ENCODE measurements around the gene SPON1.
"Not testable (repeated sequence)": the region's sequence is repeated elsewhere in the genome, so short reads cannot be mapped to it uniquely, and the experiment has no call there.

The SPON1 gene

DNA sequence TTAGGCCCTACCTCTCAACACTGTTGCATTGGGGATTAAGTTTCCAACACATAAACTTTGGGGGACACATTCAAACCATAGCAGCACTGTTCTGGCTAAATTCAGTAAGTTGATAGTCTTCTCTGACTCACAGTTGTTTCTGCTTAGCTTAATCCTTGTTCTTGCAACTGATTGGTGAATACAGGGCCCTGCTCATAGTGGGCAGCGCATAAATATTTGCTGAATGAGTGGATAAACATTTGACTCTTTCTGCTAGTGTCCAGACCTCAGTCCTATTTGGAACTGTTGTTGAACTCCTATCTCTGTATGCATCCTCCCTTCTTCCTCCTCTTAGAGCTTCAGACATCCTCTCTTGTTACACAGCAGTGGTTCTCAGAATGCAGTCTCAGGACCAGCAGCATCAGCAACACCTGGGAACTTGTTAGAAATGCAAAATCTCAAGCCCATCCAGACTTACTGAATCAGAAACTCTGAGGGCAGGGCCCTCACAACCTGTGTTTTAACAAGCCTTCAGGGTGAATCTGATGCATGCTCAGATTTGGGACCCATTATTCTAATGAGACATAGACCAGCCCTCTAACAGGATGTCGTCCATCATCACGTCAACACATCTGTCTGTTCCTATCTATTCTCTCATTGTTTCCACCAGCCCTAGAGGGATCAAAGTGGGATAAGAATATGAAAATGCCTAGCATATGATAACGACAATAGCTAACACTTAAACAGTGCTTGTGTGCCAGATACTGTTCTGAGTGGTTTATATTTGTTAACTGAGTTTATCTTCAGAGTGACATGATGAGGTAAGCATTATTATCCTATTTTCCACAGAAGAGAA, 22.3 kb downstream of the SPON1 start:
- DNase-seq (ENCODE audit: low read depth) = no peak

DNA sequence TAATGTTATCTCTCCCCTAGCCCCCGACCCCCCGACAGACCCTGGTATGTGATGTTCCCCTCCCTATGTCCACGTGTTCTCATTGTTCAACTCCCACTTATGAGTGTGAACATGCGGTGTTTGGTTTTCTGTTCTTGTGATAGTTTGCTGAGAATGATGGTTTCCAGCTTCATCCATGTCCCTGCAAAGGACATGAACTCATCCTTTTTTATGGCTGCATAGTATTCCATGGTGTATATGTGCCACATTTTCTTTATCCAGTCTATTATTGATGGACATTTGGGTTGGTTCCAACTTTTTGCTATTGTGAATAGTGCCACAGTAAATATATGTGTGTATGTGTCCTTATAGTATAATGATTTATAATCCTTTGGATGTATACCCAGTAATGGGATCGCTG, 24.2 kb downstream of the SPON1 start:
- DNase-seq (ENCODE audit: low read depth) = not testable (repeated sequence)

DNA sequence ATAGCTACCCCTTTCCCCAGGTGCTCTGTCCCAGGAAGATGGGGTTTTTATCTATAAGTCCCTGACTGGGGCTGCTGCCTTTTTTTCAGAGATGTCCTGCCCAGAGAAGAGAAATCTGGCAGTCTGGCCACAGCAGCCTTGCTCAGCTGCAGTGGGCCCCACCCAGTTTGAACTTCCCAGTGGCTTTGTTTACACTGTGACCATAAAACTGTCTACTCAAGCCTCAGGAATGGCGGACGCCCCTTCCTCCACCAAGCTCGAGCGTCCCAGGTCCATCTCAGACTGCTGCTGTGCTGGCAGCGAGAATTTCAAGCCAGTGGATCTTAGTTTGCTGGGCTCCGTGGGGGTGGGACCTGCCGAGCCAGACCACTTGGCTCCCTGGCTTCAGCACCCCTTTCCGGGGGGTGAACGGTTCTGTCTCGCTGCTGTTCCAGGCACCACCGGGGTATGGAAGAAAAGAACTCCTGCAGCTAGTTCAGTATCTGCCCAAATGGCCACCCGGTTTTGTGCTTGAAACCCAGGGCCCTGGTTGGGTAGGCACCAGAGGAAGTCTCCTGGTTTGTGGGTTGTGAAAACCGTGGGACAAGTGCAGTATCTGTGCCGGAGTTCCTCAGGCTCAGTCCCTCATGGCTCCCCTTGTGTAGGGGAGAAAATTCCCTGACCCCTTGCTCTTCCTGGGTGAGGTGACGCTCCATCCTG, 29.8 kb downstream of the SPON1 start:
- not testable (repeated sequence) for DNase-seq (ENCODE audit: low read depth)

DNA sequence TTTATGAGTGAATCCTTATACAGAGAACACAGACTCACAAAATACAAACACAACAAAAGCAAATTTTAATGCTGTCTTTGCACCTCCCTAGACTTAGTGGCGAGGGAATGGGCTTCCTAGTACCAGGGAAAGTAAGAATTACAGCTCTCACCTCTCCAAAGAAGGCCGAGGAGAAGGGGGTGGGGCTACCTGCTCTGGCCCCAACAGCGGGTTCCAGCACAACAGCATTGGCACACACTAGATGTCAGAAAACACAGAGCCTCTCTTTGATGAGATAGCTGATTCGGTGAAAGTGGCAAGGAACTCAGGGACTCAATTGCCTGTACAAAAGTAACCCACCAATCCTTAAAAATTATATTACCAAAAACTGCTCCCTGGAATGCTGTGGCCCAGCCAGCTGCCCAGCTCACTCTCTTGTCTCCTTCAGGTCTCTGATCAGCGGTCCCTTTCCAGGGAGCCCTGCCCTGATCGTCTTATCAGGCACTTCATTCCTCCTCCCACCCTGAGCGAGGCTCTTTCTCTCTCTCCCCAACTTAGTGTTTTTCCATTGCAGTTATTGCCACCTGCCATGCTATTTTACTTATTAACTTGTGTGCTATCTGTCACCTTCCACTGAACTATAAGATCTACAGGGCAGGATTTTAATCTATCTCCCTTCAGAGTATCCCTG, 30.7 kb downstream of the SPON1 start:
- no peak for DNase-seq (ENCODE audit: low read depth)

DNA sequence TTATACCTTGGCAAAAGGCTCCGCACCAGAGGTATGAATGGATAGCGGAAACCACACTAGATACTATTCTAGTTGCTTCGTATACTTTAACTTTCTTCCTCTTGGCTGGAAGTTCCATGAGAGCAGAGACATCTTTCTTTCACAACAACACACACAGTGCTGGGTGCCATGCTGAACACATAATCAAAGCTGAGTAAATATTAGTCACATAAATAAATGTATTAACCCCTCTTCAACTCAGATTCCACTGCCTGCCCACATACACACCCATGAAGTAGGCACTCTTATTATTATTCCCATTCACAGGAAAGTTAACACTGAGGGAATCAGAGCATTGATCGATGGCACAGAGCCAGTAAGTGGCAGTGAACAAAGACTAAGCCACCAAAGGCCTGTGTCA, 35.4 kb downstream of the SPON1 start:
- DNase-seq (ENCODE audit: low read depth) = no peak

DNA sequence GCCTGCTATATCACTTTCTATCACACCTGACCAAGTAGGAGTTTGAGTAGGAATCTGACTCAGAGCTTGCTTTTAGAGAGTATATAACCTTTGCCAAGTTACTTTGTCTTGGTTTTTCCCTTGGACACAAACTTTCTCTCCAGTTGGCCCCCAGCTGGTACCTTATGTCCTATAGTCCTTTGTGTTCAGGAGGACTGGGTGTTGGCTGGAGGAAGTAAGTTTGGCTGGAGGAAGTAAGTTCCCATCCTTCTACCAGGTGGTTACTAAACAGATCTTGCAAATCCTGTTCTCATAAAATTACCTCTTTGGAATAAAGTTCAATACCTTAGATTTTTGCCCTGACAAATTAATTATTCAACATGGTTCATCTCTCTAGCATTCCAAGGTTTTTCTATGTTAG, 37.2 kb downstream of the SPON1 start:
- no peak for DNase-seq (ENCODE audit: low read depth)

DNA sequence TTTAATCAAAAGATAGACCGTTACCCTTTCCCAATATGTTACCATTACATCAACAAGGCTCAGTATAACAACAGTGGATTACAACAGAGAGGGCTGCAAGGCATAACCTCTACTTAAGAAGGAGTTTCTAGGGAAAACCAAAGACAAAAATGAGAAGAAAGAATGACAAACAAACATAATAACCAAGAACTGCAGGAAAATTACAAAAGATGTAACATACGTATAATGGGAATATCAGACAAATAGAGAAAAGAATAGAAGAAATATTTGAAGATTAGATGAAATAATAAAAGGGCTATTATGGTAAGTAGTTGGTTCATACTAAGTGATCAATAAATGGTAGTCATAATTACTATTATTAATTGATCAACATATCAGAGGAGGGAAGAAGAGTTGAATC, 39.1 kb downstream of the SPON1 start:
- DNase-seq (ENCODE audit: low read depth) = no peak

DNA sequence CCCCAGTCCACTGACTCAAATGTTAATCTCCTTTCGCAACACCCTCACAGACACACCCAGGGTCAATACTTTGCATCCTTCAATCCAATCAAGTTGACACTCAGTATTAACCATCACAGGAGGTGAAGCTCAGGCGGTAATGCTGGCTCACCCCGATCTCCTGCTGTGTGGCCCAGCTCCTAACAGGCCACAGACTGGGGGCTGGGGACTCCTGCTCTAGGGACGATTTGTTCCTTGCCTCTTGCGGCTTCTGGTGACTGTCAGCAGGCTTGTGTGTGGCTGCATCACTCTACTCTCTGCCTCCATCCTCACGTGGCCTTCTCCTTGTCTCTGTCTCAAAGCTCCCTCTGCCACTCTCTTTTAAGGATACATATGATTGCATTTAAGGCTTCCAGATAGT, 45.0 kb downstream of the SPON1 start:
- no peak for DNase-seq (ENCODE audit: low read depth)

DNA sequence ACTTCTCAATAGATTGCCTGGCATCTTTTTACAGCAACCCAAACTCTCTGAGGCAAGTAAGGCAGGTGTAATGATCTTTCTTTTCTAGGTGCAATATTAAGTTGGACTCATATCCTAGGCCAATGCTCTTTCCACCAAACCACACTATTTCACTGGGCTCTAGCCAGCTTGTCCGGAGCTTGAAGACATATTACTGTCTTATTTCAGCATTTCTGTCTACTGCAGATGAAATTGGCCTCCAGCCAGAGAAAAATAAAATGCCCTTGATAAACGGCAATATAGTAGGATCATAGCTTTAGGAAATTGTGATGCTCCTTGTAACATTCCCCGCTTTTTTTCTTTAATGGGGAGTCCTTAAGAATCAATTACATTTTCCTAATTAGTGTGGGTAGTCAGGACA, 48.1 kb downstream of the SPON1 start:
- DNase-seq (ENCODE audit: low read depth) = no peak

DNA sequence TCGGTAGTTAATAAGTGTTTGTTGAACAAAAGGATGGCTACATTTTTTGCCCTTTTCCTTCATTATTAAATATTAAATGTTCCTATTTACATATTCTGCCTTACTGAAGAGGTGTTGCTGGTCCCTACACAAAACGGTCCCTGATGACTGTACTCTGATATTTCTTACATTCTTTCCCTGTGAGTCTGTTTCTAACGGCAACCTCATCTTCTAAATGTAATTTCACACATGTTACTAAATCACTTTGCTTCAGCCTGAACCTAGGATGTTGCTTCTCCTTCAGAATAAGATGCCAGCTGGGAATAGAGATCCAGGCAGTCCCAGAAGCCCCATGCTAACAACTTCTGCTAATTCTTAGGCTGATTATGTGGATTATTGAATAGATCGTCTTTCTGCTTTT, 50.3 kb downstream of the SPON1 start:
- DNase-seq (ENCODE audit: low read depth) = no peak

DNA sequence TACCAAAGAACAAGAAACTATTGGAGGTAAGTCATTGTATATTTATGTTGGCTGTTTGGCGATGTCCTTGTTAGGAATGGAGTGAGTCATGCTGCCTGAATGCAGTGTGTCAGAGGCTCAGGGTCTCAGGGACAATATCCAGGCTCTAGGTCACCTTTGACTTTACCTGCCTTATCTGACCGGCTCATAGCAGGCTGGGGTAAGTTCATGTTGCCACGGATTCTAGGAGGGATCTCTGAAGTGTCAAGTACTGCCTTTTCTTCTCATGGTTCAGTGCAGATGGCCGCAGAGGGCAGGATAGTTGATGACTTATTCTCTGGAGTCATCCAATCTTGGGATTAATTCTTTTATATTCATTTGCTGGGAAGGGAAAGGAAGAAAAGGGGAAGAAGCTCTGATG, 53.2 kb downstream of the SPON1 start:
- no peak for DNase-seq (ENCODE audit: low read depth)

DNA sequence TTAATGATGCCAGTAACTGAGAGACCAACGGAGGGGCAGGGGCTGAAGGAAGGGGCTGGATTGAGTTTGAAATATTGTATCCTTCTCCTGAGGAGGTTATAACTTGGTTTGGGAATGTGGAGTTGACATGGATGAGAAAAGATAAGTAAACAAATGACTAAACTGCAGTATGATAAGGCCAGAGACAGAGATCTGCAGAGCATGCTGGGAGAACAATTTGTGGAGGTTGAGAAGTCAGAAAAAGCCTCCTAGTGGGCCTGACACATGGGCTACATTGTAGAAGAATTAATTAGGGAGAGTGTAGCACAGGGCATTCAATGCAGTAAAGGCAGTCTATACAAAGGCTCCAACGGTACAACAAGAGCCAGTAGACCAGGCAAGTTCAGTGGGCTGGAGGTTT, 55.9 kb downstream of the SPON1 start:
- no peak for DNase-seq (ENCODE audit: low read depth)

DNA sequence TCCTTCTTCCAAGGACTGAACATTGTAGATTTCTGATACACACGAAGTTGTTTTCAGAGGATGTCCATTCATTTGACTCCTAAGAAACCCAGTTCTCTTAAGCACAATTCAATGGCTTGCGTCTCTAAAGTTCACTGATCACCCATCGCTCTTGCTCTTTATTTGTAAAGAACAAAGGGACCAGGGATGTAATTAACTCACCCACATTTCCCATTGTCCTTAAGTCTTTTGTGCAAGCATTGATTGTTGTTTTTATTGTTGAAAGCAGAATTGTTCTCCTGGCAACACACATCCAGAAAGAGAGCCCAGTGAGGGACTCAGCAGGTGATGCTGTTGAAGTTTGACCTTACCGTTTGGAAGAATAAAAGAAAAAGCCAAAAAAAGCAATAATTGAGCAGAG, 59.2 kb downstream of the SPON1 start:
- no peak for DNase-seq (ENCODE audit: low read depth)

DNA sequence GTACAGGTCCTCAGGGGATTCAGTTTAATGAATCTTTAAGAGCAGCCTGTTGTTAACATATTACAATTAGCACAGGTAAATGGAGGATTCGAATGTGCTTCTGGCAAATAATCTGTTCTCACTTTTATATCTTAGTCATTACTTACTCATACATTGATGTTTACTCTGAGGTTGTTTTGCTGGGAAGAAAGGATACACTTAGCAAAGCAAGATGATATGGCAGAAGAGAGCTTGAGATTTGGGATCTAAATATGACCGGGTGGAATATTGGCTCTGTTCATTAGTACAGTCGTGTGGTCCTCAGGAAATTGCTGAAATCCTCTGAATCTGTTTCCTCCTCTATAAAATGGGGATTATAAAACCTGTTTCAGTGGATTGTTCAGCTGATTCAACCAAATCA, 59.7 kb downstream of the SPON1 start:
- no peak for DNase-seq (ENCODE audit: low read depth)

DNA sequence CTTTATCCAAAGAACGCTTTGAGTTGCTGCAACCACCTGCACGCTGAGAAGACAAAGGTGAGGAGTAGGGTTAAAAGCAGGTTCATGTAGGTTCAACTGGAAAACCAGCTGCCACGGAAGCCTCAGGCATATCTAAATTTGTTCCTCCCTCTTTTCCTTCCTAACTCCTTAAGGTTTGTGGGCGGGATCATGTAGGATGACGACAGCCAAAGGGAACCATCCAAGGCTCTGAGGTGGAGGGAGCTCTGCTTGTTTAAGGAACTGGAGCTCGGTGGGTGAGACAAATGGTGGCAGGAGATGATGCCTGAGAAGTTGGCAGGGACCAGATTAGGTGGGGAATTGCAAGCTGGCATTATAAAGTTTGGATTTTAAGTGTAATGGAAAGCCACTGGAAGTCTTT, 60.3 kb downstream of the SPON1 start:
- no peak for DNase-seq (ENCODE audit: low read depth)

DNA sequence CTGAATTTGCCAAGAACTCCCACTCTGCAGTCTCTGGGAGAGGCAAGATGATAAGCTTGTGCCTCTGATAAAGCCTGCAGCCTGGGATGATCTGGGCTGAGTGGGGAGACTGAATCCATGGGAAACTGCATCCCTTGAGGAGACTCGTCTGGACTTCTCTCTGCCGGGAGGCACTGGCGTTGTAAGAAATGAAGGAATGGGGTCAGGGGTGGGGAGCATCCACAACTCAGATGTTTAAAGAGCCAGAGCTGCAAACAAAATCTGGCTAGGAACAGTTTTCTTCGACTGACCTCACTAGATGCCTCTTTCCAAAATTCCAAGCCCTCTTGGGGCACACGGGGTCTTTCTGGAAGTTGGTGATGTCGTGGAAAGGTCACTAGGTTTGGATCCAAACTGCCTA, 64.4 kb downstream of the SPON1 start:
- no peak for DNase-seq (ENCODE audit: low read depth)

DNA sequence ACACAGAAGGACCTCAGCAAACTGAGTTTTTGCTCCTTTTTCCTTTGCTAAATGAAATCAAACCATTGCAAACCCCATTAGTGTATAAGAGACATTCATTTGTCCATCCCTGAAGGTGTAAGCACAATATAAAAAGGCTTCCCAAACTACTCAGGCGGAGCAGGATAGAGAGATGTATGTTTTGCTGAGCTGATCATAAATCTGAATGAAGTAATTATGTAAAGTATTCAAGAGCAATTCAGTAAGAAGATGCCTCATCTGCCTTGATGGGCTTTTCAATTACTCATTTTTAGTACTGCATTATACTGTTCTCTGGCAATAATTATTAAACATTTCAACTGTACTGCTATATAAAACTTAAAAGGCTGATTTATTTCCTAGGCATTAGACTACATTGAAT, 65.0 kb downstream of the SPON1 start:
- no peak for DNase-seq (ENCODE audit: low read depth)

DNA sequence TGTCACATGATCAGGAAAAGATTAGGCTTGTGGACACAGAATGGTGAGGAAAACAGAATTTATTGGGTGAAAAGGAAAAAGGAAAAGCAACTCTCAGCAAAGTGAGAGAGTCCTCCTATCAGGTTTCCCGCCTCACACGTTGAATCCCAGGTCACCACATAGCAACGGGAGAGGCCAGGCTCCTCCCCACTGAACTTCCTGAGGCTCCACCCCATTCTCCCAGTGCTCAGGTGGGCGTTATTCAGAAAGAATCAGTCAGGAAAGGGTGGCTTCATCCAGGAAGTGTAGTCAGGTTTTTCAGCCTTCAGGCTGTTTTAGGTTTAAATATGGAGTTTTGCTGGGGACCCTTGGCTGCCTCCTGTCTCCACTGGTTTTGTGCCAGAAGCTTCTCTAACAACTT, 66.9 kb downstream of the SPON1 start:
- no peak for DNase-seq (ENCODE audit: low read depth)

DNA sequence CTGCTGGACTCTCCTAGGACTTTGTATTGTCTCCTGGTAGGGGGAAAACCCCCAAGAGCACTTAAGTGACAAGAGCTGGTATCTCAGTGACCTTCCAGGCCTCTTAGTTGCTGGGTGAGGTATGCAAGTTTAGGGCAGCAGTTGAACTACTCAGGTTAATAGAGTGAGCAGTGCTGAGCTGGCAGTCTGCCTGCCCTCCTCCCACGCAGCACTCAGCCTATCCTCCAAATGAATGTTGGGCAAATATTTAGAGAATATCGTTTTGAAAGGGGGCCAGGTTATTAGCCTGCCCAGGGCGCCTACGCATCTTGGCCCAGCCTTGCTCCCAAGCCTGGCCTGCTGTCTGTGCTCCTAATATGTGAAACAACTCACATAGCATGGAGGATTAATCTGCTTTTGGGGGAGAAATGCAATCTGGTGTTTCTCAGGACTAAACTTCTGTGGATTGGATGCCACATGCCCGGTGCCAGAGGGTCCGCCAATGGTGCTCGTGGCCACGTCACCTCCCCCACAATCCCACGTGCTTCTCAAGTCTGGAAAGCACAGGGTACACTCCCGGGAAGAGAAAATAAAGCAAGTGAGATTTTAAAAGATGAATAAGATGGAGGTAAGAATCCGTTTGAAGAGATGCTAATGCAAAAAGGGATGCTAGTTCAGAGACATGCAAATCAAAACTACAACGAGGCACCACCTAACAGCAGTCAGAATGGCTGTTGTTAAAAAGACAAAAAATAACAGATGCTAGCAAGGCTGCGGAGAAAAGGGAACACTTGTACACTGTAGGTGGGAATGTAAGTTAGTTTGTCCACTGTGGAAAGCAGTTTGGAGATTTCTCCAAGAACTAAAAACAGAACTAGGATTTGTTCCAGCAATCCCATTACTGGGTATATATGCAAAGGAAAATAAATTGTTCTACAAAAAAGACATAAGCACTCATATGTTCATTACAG, 67.7 kb downstream of the SPON1 start:
- DNase-seq (ENCODE audit: low read depth) = no peak

DNA sequence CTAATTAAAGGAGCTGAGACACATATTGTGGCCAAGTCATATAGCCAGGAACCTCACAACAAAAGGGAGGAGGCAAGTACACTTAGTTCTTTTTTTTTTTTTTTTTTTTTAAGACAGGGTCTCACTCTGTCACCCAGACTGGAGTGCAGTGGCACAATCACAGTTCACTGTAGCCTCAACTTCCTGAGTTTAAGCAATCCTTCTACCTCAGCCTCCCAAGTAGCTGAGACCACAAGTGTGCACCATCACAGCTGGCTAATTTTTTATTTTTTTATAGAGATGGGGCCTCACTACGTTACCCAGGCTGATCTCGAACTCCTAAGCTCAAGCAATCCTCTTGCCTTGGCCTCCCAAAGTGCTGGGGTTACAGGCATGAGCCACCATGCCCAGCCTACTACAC, 73.0 kb downstream of the SPON1 start:
- DNase-seq (ENCODE audit: low read depth) = not testable (repeated sequence)

DNA sequence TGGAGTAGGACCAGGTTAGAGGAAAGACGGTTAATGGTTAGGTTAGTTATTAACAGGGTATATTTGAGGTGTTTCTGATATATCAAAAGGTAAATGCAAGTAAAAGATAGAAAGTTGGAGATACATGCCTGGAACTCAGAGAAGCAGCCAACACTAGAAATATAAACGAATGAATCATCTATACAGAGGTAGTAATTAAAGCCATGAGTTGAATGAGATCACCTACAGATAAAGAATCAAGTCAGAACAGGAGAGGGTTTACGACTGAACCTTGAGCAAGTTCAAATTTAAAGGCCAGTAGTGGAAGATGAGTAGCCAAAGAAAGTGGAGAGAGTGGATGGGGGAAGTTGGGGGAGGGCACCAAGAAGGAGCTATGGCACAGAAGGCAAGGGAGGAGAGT, 73.9 kb downstream of the SPON1 start:
- DNase-seq (ENCODE audit: low read depth) = no peak

DNA sequence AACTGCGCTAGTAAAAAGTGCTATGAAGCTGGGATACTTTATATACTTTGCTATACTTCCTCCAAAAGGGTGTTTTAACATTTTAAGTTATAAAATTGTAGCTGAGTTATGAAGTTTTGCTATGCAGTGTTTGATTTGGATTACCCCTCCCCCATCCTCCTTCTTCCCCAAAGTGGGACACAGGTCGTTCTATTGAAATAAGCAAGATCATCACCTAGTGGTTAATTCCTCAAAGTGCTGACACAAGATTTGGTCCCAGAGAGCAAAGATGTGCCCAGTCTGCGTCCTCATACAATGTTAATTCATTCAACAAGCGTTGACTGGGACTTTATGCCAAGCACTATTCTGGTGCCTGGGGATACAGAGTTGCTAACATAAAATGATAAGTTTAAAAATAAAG, 78.5 kb downstream of the SPON1 start:
- DNase-seq (ENCODE audit: low read depth) = no peak
